GM23338 (cell line): Measurements from ENCODE around the gene SCIN.

ENCODE experiments used
- CREB1 ChIP-seq: fragments of 250-450 bp; sonication (Bioruptor Pico); IDR thresholded peaks from 2 replicates; pipeline ENCODE4 v1.5.0; 2020; ENCODE audit warnings: low read depth, mild to moderate bottlenecking, moderate library complexity
- CTCF ChIP-seq, 2 experiments: fragments of 200-600 bp in 1 of 2; sonication (generic) in 1 of 2; conservative IDR thresholded peaks; 2 replicates each; pipeline versions ENCODE4 v1.5.1 to v1.6.1; 2016 to 2017; ENCODE audit warnings: antibody characterized with exemption in 2 of 2, low read depth in 2 of 2, mild to moderate bottlenecking in 2 of 2, moderate library complexity in 1 of 2
- ETS1 ChIP-seq: IDR thresholded peaks from 2 replicates; pipeline ENCODE4 v1.6.1; 2016; ENCODE audit warnings: antibody characterized with exemption
- EZH2 ChIP-seq: fragments of 200-600 bp; sonication (generic); IDR thresholded peaks from one replicate; pipeline ENCODE4 v1.8.0; 2017; ENCODE audit warnings: antibody characterized with exemption, mild to moderate bottlenecking, low read depth; ENCODE audit not compliant: unreplicated experiment
- EZH2phosphoT487 ChIP-seq: fragments of 200-600 bp; sonication (generic); IDR thresholded peaks from one replicate; pipeline ENCODE4 v1.8.1; 2018; ENCODE audit warnings: antibody characterized with exemption; ENCODE audit not compliant: unreplicated experiment
- JUNB ChIP-seq: IDR thresholded peaks from one replicate; pipeline ENCODE4 v1.6.1; 2016; ENCODE audit warnings: antibody characterized with exemption; ENCODE audit not compliant: unreplicated experiment
- POLR2AphosphoS5 ChIP-seq: IDR thresholded peaks from 2 replicates; pipeline ENCODE4 v1.6.1; 2016; ENCODE audit warnings: antibody characterized with exemption, low read depth
- REST ChIP-seq: IDR thresholded peaks from one replicate; pipeline ENCODE4 v1.6.1; 2018; ENCODE audit warnings: antibody characterized with exemption; ENCODE audit not compliant: unreplicated experiment
- ZNF331 ChIP-seq: fragments of 250-450 bp; sonication (Bioruptor Pico); IDR thresholded peaks from 2 replicates; pipeline ENCODE4 v1.5.0; 2020; ENCODE audit warnings: low read depth, mild to moderate bottlenecking, moderate library complexity

- TF ChIP-seq POLR2AphosphoS5 (no peak), CTCF (conservative IDR thresholded peaks at IDR 0.05; ENCODE audit: low read depth in 2 of 2) (no peak), CREB1 (CRISPR knock-in tag) (no peak), REST (no peak), ETS1 (no peak), JUNB (no peak), EZH2 (no peak), EZH2phosphoT487 (no peak), ZNF331 (CRISPR knock-in tag) (no peak)
Observed at GRCh38 chr7:12643001-12643643, 72.6 kb downstream of the SCIN start.
